ACHN (cell line): ENCODE results near the gene CYFIP1.
"Not testable (repeated sequence)": the region's sequence is repeated elsewhere in the genome, so short reads cannot be mapped to it uniquely, and the experiment has no call there.

ENCODE experiments used
- DNase-seq: peaks from one replicate; pipeline ENCODE4 v3.0.0-alpha.2; 2015
- in situ Hi-C: cut with HindIII; loops from 2 replicates; pipeline ENCODE4 v1.10.0; 2017; ENCODE audit warnings: low sequenced_read_pairs, low pct_ligation_motif_present, low pct_unique_long_range_greater_than_20kb

Gene CYFIP1

GRCh38 chr15:22980189-22981050 lies at the start of gene CYFIP1:
CYFIP1 (minus strand) TSS chr15:22980368; CDS start chr15:22947285, 33,083 bp downstream.
- in situ Hi-C loops = no loop called here
- peak; percentile 82 for DNase-seq

GRCh38 chr15:23026218-23026617 lies 46.0 kb upstream of the CYFIP1 start:
- in situ Hi-C loops = no loop called here
- no peak for DNase-seq

- DNase-seq = no peak
- in situ Hi-C loops = no loop called here
Measured at GRCh38 chr15:23022156-23022555, 42.0 kb upstream of the CYFIP1 start.

GRCh38 chr15:23014394-23015000 lies 34.3 kb upstream of the CYFIP1 start:
- in situ Hi-C loops = no loop called here
- no peak for DNase-seq

- in situ Hi-C loops = no loop called here
- DNase-seq = no peak
Measured at GRCh38 chr15:23013681-23014080, 33.5 kb upstream of the CYFIP1 start.

- in situ Hi-C loops, DNase-seq: not testable (repeated sequence)
Measured at GRCh38 chr15:23012616-23013015, 32.4 kb upstream of the CYFIP1 start.

- no peak for DNase-seq
- in situ Hi-C loops = no loop called here
Measured at GRCh38 chr15:23003736-23004135, 23.6 kb upstream of the CYFIP1 start.

- DNase-seq = no peak
- in situ Hi-C loops = no loop called here
Measured at GRCh38 chr15:23002920-23003319, 22.8 kb upstream of the CYFIP1 start.

- in situ Hi-C loops = no loop called here
- DNase-seq = no peak
Measured at GRCh38 chr15:22995795-22996194, 15.6 kb upstream of the CYFIP1 start.

- in situ Hi-C loops = no loop called here
- DNase-seq = no peak
Measured at GRCh38 chr15:22992024-22992326, 11.8 kb upstream of the CYFIP1 start.

- in situ Hi-C loops = no loop called here
- no peak for DNase-seq
Measured at GRCh38 chr15:22989576-22990477, 9.7 kb upstream of the CYFIP1 start.

GRCh38 chr15:22988811-22989210 lies 8.6 kb upstream of the CYFIP1 start:
- no peak for DNase-seq
- in situ Hi-C loops = no loop called here

GRCh38 chr15:22981931-22982330 lies 1.8 kb upstream of the CYFIP1 start:
- in situ Hi-C loops, DNase-seq: not testable (repeated sequence)

- DNase-seq = no peak
- in situ Hi-C loops = no loop called here
Measured at GRCh38 chr15:22981051-22981840, 1.1 kb upstream of the CYFIP1 start.

- in situ Hi-C loops = no loop called here
- DNase-seq = peak; percentile 54
Measured at GRCh38 chr15:22979238-22980188, 655 bp downstream of the CYFIP1 start.

- DNase-seq = no peak
- in situ Hi-C loops = no loop called here
Measured at GRCh38 chr15:22978691-22979237, 1.4 kb downstream of the CYFIP1 start.

- DNase-seq = no peak
- in situ Hi-C loops = no loop called here
Measured at GRCh38 chr15:22974745-22975144, 5.4 kb downstream of the CYFIP1 start.
